Measurements from ENCODE around the gene BICRA. TPM values are rescaled to one million over a fixed set of nuclear protein-coding genes. Genes with fewer than 3 reads are reported as not detected.
A peak's percentile ranks its signal among the peaks of the same experiment; 100 is the strongest.

The BICRA gene
- total RNA-seq, 5 donors from 2014 or later (not counting 1 experiment from before 2014, with no cell fraction given): 31.9 to 39.3 (median 35.1) TPM

DNA sequence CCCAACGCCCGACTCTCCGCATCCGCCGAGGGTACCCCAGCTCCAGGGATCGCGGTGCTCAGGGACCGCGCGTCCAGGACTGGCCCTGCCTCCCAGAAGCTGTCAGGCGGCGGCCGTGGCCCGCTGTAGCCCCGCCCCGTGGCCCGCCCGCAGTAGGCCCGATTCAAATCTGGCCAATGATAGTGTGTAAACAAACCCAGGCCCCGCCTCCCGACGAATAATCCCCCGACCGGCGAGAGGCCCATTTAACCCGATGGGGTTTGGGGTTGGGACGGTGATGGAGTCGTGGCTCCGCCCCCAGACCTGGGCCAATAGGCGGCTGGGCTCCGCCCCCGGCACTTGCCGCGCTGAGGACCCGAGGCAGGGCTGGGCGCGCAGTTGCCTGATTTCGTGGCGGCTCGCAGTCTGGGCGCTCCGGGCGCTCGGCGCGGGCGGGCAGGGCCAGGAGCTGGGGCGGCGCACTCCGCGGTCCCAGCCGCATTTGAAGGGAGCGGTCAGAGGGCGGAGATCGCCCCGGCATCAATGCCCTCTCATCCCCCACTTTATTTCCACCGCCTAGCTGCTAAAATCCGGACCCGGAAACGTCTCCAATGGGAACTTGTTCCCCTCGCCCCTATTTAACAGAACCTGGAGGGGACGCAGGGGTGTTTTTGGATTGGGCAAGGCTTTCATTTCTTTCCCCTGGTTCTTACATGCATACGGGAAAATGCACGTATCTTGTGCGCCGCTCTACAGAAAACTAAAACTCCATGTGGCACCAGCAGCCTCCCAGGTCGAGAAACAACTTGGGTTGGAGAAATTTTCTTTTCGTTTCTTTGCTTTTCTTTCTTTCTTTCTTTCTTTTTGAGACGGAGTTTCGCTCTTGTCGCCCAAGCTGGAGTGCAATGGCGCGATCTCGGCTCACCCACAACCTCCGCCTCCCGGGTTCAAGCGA lies 8.4 kb upstream of the BICRA start:
- H3K27me3 ChIP-seq (replicated peaks in 1 of 2; ENCODE audit: control insufficient read depth in 2 of 2, extremely low read depth in 1 of 2, insufficient read depth in 2 of 2, low read length in 1 of 2): peaks cover 0 to 4% of the 10 kb centered on the region in 2 experiments
- peaks cover 0 to 26% of the 10 kb centered on the region in 2 experiments for H3K4me1 ChIP-seq (ENCODE audit: control insufficient read depth in 1 of 2, extremely low read depth in 1 of 2, insufficient read depth in 2 of 2, low read length in 2 of 2)
- Mint-ChIP-seq H3K4me1 (peaks cover 19 to 27% (median 21%) of the 10 kb centered on the region in 3 donors), H3K36me3 (no peaks in the 10 kb centered on the region), H3K9me3 (no peaks in the 10 kb centered on the region), H3K4me3 (peak overlapping the region; percentile 80 to 85 (median 83)), H3K27me3 (no peaks in the 10 kb centered on the region), H3K27ac (peak overlapping the region; percentile 90 to 93)
- H3K36me3 ChIP-seq (ENCODE audit: control insufficient read depth in 2 of 2, extremely low read depth in 1 of 2, insufficient read depth in 1 of 2, low read length in 1 of 2): no peaks in the 10 kb centered on the region
- ATAC-seq (replicated peaks in 1 of 4): peak; percentile 96 to 98 (median 97)
- 2% methylated on average over 59 of the region's 77 CpGs for WGBS (ENCODE audit: insufficient coverage)
- H3K4me3 ChIP-seq (ENCODE audit: control insufficient read depth in 1 of 2, extremely low read depth in 1 of 2, low read length in 1 of 2): peak overlapping the region; percentile 59 to 81
- H3K9me3 ChIP-seq: no peaks in the 10 kb centered on the region
- POLR2A ChIA-PET: interaction anchor here in 1 of 2 donors (0.7 kb wide), 1 partner anchor 452 kb away, joined by 3 read pairs; no protein-coding TSS in a partner anchor
- CTCF ChIA-PET: interaction anchor here in 1 of 2 donors (0.6 to 1.7 kb wide), 3 partner anchors 85 to 143 kb away, joined by 3 to 9 read pairs (median 4); partner anchors contain the start of genes KPTN and NAPA
- peak; percentile 96 to 100 (median 99) for DNase-seq
- peak overlapping the region; percentile 52 for H3K27ac ChIP-seq (ENCODE audit: low read length)

DNA sequence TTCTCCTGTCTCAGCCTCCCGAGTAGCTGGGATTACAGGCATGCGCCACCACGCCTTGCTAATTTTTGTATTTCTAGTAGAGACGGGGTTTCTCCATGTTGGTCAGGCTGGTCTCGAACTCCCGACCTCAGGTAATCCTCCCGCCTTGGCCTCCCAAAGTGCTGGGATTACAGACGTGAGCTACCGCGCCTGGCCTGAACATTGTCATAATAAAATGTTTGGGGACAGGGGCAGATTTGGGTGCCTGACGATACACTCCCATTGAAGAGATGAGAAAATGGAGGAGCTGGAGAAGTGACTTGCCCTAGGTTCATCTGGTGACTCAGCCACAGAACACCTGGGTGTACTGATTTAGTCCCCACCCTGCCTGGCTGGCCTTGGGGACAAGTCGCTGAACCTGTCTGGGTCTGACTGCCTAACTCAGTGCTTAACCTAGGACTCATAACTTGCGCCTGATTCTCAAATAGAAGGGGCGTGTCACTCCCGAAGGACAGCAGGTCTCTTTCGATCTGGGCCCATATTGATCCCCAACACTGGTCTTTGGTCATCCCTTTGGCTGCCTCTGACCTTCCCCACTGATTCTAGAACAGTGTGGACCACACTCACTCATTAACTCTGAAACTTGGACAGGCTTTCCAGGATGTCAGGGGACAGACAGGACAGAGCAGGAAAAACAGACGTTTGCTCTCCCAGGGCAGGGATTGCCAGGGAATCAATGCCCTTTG lies 7.6 kb upstream of the BICRA start:
- Histone ChIP-seq H3K36me3 (ENCODE audit: control insufficient read depth in 2 of 2, extremely low read depth in 1 of 2, insufficient read depth in 1 of 2, low read length in 1 of 2) (no peaks in the 10 kb centered on the region), H3K4me3 (ENCODE audit: control insufficient read depth in 1 of 2, extremely low read depth in 1 of 2, low read length in 1 of 2) (peak overlapping the region in 1 of 2 donors; percentile 58), H3K27me3 (replicated peaks in 1 of 2; ENCODE audit: control insufficient read depth in 2 of 2, extremely low read depth in 1 of 2, insufficient read depth in 2 of 2, low read length in 1 of 2) (peaks cover 0 to 4% of the 10 kb centered on the region in 2 experiments), H3K4me1 (ENCODE audit: control insufficient read depth in 1 of 2, extremely low read depth in 1 of 2, insufficient read depth in 2 of 2, low read length in 2 of 2) (peaks cover 0 to 20% of the 10 kb centered on the region in 2 experiments), H3K27ac (ENCODE audit: low read length) (no peak overlapping the region), H3K9me3 (no peaks in the 10 kb centered on the region)
- no peak for DNase-seq
- H3K27ac Mint-ChIP-seq: peak overlapping the region; percentile 88 to 90
- no peak for ATAC-seq (replicated peaks in 1 of 4)
- no peaks in the 10 kb centered on the region for H3K9me3 Mint-ChIP-seq
- ChIA-PET CTCF (interaction anchor here in 1 of 2 donors (1.7 kb wide), 1 partner anchor 86 kb away, joined by 9 read pairs; the partner anchor contains the start of gene NAPA), POLR2A (no interaction called here)
- peaks cover 15 to 22% (median 21%) of the 10 kb centered on the region in 3 donors for H3K4me1 Mint-ChIP-seq
- no peaks in the 10 kb centered on the region for H3K27me3 Mint-ChIP-seq
- H3K36me3 Mint-ChIP-seq: no peaks in the 10 kb centered on the region
- peak overlapping the region; percentile 80 to 85 (median 83) for H3K4me3 Mint-ChIP-seq
- 86% methylated on average over 17 of the region's 17 CpGs for WGBS (ENCODE audit: insufficient coverage)

DNA sequence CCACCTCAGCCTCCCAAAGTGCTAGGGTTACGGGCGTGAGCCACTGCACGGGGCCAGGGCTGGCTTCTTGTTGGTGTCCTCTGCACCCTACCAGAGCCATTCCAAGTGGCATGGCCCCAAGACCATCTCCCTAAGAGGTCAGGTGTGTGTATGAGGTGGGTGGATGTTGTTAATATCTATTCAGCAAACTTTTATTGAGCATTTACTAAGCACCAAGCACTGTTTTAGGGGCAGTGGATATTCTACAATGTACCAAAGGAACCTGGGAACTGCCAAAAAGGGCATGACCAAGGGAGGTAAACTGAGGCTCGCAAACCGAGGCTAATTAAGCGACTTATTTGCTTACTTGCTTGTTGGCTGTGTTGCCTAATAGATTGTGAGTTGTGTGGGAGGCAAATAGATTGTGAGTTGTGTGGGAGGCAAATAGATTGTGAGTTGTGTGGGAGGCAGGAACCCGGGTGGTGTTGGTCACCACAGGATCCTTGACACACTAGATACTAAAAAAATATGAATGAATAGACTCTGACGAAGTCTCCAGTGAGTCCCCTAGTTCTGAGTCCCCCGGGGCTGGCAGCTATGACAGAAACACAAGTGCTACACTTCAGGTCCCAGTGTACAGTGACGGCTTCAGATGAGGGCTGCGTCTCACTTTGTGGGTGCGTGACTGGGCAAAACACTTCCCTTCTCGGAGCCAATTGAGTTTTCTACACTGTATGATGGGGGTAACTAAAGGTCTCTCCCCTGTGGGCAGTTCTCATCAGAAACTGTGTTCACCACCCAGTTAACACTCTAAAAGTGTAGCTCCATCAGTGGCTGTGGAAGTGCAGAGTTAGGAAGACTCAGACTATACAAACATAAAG lies 5.0 kb upstream of the BICRA start:
- Mint-ChIP-seq H3K4me3 (no peak overlapping the region), H3K4me1 (peaks cover 21 to 28% (median 21%) of the 10 kb centered on the region in 3 donors), H3K27me3 (no peaks in the 10 kb centered on the region), H3K27ac (no peak overlapping the region), H3K9me3 (no peaks in the 10 kb centered on the region), H3K36me3 (no peaks in the 10 kb centered on the region)
- H3K36me3 ChIP-seq (ENCODE audit: control insufficient read depth in 2 of 2, extremely low read depth in 1 of 2, insufficient read depth in 1 of 2, low read length in 1 of 2): no peaks in the 10 kb centered on the region
- no peak overlapping the region for H3K27ac ChIP-seq (ENCODE audit: low read length)
- peaks cover 0 to 2% of the 10 kb centered on the region in 2 experiments for H3K27me3 ChIP-seq (replicated peaks in 1 of 2; ENCODE audit: control insufficient read depth in 2 of 2, extremely low read depth in 1 of 2, insufficient read depth in 2 of 2, low read length in 1 of 2)
- CTCF ChIA-PET: no interaction called here
- POLR2A ChIA-PET: no interaction called here
- ATAC-seq (replicated peaks in 1 of 4) (no peak), DNase-seq (no peak)
- H3K9me3 ChIP-seq: no peaks in the 10 kb centered on the region
- peaks cover 0 to 25% of the 10 kb centered on the region in 2 experiments for H3K4me1 ChIP-seq (ENCODE audit: control insufficient read depth in 1 of 2, extremely low read depth in 1 of 2, insufficient read depth in 2 of 2, low read length in 2 of 2)
- H3K4me3 ChIP-seq (ENCODE audit: control insufficient read depth in 1 of 2, extremely low read depth in 1 of 2, low read length in 1 of 2): no peak overlapping the region
- WGBS (ENCODE audit: insufficient coverage): 76% methylated on average over 8 of the region's 13 CpGs

DNA sequence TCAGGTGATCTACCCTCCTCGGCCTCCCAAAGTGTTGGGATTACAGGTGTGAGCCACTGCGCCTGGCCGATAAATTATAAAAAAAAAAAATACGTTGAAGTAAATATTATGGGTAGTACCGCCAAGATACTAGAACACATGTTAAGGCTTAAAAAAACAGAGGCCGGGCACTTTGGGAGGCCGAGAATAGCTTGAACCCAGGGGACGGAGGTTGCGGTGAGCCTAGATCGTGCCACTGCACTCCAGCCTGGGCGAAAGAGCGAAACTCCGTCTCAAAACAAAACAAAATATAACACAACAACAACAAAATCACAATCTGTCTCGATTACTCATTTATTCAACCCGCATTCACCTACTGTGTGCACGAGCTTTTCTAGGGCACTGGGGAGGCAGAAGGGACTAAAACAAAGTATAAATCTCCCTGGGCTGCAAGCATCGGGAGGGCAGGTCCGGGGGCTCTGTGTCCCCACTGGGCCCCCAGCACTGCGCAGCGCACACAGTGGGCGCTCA lies 1.3 kb upstream of the BICRA start:
- peak overlapping the region; percentile 75 to 79 for H3K4me3 ChIP-seq (ENCODE audit: control insufficient read depth in 1 of 2, extremely low read depth in 1 of 2, low read length in 1 of 2)
- peaks cover 0 to 6% of the 10 kb centered on the region in 2 donors for H3K36me3 ChIP-seq (ENCODE audit: control insufficient read depth in 2 of 2, extremely low read depth in 1 of 2, insufficient read depth in 1 of 2, low read length in 1 of 2)
- no peak for DNase-seq
- H3K4me3 Mint-ChIP-seq: peak overlapping the region; percentile 78 to 84 (median 80)
- peak overlapping the region; percentile 49 for H3K27ac ChIP-seq (ENCODE audit: low read length)
- no peaks in the 10 kb centered on the region for H3K9me3 ChIP-seq
- H3K27me3 Mint-ChIP-seq: no peaks in the 10 kb centered on the region
- ChIA-PET POLR2A (interaction anchor here in 1 of 2 donors (0.7 kb wide), 1 partner anchor 94 kb away, joined by 3 read pairs; no protein-coding TSS in a partner anchor), CTCF (interaction anchor here in 1 of 2 donors (0.6 kb wide), 1 partner anchor 1213 kb away, joined by 3 read pairs; no protein-coding TSS in a partner anchor)
- H3K36me3 Mint-ChIP-seq: no peaks in the 10 kb centered on the region
- no peak for ATAC-seq (replicated peaks in 1 of 4)
- 33% methylated on average over 13 of the region's 21 CpGs for WGBS (ENCODE audit: insufficient coverage)
- H3K9me3 Mint-ChIP-seq: no peaks in the 10 kb centered on the region
- H3K4me1 ChIP-seq (ENCODE audit: control insufficient read depth in 1 of 2, extremely low read depth in 1 of 2, insufficient read depth in 2 of 2, low read length in 2 of 2): peaks cover 6 to 32% of the 10 kb centered on the region in 2 experiments
- peaks cover 19 to 27% (median 24%) of the 10 kb centered on the region in 3 donors for H3K4me1 Mint-ChIP-seq
- peaks cover 0 to 2% of the 10 kb centered on the region in 2 experiments for H3K27me3 ChIP-seq (replicated peaks in 1 of 2; ENCODE audit: control insufficient read depth in 2 of 2, extremely low read depth in 1 of 2, insufficient read depth in 2 of 2, low read length in 1 of 2)
- peak overlapping the region; percentile 55 to 74 for H3K27ac Mint-ChIP-seq

DNA sequence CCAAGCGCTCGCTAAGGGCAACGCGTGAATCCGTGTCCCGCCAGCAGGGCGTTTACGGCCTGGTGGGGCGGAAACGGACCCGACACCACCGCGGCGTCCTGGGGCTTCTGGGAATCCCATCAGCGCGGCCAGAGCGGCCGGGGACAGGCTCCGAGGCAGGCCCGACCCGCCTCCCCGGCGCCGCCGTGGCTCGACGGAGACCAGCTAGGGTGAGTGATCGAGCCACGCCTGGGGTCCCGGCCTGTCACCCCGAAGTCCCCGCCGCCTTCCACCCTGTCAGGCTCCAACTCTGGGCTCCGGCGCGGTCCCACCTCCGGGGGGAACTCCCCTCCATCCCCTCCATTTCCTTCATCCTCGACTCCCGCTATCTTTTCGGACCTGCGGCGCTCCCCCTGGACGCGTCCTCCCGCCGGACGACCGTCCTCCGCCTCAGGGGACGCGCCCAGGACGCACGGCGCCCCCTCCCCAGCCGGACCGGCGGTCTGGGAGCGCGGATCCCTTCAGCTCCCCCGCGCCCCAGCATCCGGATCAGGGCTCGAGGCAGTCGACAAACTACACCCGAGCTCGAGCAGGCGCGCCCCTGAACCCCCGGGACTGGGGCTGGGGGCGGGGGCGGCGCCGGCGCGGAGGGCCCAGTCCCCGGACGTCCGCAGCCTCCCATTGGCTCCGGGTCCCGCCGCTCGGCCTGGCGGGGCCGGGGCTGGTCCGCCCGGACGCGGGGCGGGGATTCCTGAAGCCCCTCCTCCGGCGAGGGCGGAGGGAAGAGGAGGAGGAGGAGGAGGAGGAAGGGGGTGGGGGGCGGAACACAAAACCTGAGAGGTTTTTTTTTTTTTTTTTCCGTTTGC lies 638 bp upstream of the BICRA start:
- CTCF ChIA-PET: no interaction called here
- peak overlapping the region; percentile 49 for H3K27ac ChIP-seq (ENCODE audit: low read length)

More for the DNA sequence above, 638 bp upstream of the BICRA start:
- peak; percentile 86 to 98 (median 93) for DNase-seq
- no peaks in the 10 kb centered on the region for H3K9me3 Mint-ChIP-seq
- H3K4me1 Mint-ChIP-seq: peaks cover 25 to 32% (median 29%) of the 10 kb centered on the region in 3 donors
- Histone ChIP-seq H3K9me3 (no peaks in the 10 kb centered on the region), H3K4me1 (ENCODE audit: control insufficient read depth in 1 of 2, extremely low read depth in 1 of 2, insufficient read depth in 2 of 2, low read length in 2 of 2) (peaks cover 6 to 38% of the 10 kb centered on the region in 2 experiments), H3K36me3 (ENCODE audit: control insufficient read depth in 2 of 2, extremely low read depth in 1 of 2, insufficient read depth in 1 of 2, low read length in 1 of 2) (peaks cover 0 to 6% of the 10 kb centered on the region in 2 donors), H3K4me3 (ENCODE audit: control insufficient read depth in 1 of 2, extremely low read depth in 1 of 2, low read length in 1 of 2) (peak overlapping the region; percentile 79 to 84), H3K27me3 (replicated peaks in 1 of 2; ENCODE audit: control insufficient read depth in 2 of 2, extremely low read depth in 1 of 2, insufficient read depth in 2 of 2, low read length in 1 of 2) (no peaks in the 10 kb centered on the region)
- under 1% methylated on average over 76 of the region's 94 CpGs for WGBS (ENCODE audit: insufficient coverage)
- peak; percentile 87 to 91 (median 88) for ATAC-seq (replicated peaks in 1 of 4)
- H3K27me3 Mint-ChIP-seq: no peaks in the 10 kb centered on the region
- POLR2A ChIA-PET: interaction anchor here in 1 of 2 donors (0.7 kb wide), 1 partner anchor 94 kb away, joined by 3 read pairs; no protein-coding TSS in a partner anchor
- no peaks in the 10 kb centered on the region for H3K36me3 Mint-ChIP-seq
- H3K27ac Mint-ChIP-seq: peak overlapping the region; percentile 55 to 74
- H3K4me3 Mint-ChIP-seq: peak overlapping the region; percentile 78 to 84 (median 80)
